OCI-M2 (cell line): Measurements from ENCODE around the gene TLR10.
"Not testable (repeated sequence)": the region's sequence is repeated elsewhere in the genome, so short reads cannot be mapped to it uniquely, and the experiment has no call there.

Experiments
- DNase-seq: peaks from one replicate; lab custom pipeline; 2025; ENCODE audit not compliant: unreplicated experiment; lab: John Stamatoyannopoulos, UW

Gene TLR10, protein sequence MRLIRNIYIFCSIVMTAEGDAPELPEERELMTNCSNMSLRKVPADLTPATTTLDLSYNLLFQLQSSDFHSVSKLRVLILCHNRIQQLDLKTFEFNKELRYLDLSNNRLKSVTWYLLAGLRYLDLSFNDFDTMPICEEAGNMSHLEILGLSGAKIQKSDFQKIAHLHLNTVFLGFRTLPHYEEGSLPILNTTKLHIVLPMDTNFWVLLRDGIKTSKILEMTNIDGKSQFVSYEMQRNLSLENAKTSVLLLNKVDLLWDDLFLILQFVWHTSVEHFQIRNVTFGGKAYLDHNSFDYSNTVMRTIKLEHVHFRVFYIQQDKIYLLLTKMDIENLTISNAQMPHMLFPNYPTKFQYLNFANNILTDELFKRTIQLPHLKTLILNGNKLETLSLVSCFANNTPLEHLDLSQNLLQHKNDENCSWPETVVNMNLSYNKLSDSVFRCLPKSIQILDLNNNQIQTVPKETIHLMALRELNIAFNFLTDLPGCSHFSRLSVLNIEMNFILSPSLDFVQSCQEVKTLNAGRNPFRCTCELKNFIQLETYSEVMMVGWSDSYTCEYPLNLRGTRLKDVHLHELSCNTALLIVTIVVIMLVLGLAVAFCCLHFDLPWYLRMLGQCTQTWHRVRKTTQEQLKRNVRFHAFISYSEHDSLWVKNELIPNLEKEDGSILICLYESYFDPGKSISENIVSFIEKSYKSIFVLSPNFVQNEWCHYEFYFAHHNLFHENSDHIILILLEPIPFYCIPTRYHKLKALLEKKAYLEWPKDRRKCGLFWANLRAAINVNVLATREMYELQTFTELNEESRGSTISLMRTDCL

GRCh38 chr4:38782452-38783108 lies at the start of gene TLR10:
TLR10 (minus strand) TSS chr4:38782990; CDS start chr4:38775590, 7,400 bp downstream.
- no peak for DNase-seq

GRCh38 chr4:38832206-38832605 lies 49.4 kb upstream of the TLR10 start:
- DNase-seq, result no peak

DNA sequence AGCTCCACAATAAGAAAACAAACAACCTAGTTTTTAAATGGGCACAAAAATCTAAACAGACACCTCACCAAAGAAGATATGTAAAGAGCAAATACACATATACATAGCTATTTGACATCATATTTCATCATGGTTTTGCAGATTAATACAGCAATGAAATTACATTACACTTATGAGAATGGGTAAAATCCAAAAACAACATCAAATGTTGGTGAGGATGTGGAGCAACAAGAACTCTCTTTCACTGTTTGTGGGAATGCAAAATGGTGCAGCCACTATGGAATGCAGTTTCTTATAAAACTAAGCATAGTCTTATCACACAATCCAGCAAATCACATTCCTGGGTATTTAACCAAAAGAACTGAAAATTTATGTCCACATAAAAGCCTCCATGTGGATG lies 48.9 kb upstream of the TLR10 start:
- DNase-seq, result no peak

DNA sequence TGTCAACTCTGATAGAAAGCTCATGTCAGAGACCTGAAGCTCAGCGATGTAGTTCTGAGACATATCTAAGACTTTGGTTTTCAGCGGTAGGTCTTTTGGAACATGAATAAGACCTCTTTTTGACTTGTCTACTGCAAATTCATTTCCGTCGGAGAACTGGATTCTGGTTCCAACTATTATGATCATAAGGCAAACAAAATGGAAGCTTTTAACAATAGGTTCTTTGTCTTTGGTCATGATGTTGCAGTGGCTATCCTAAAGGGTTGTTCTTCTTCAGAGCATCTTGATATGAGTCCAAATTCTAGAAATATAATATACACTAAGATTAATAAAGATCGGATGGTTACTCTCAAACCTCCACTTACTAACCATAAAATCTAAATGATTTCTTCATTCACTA lies 46.4 kb upstream of the TLR10 start:
- no peak for DNase-seq

DNA sequence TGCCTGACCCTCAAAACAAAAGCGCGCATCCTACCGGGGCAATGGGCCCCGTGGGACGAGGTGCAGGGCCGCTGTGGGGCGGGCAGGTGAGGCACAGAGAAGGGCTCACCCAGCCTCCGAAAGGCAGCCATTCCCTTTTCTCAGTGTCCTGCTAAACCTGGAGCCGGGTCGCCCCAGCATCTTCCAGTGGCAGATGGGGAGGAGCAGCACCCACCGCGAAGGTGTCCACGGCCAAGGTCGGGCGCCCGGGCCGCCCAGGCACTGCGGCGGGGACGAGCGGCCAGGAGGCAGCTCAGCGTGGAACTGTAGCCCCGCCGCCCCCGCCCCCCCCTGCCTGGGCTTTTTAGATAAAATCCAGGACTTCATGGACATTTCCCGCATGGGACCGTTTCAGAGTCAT lies 41.0 kb upstream of the TLR10 start:
- DNase-seq, result no peak

- DNase-seq, result no peak
Observed at GRCh38 chr4:38822748-38823303, 40.0 kb upstream of the TLR10 start.

DNA sequence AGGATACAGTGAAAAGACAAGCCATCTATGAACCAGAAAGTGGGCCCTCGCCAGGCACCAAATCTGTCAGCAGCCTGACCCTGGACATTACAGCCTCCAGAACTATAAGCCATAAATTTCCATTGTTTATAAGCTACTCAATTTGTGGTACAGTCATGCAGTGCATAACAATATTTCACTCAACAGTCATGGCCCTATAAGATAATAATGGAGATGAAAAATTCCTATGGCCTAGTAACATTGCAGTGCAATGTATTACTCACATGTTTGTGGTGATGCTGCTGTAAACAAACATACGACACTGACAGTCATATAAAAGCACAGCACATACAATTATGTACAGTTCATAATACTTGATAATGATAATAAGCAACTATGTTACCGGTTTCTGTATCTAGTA lies 38.9 kb upstream of the TLR10 start:
- DNase-seq, result no peak

- no peak for DNase-seq
Observed at GRCh38 chr4:38820329-38821061, 37.7 kb upstream of the TLR10 start.

DNA sequence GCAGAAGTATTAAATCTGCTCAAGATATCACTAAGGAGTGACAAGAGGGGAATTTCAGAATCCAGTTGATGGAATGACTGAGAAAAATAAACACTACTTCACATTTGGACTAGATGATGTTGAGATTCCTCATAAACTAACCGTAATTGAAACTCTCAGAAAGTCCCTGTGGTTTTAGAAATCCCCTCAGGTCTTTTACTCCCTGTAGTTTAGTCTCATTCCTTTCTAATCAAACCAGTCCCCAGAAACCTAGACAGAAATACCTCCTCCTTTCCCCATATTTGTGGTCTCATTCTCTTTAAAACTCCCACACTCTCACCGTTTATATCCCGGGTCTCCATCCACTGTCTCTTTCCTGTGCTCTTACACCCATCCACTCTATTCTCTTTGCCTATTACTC lies 36.8 kb upstream of the TLR10 start:
- DNase-seq, result no peak

GRCh38 chr4:38818441-38818976 lies 35.7 kb upstream of the TLR10 start:
- no peak for DNase-seq

DNA sequence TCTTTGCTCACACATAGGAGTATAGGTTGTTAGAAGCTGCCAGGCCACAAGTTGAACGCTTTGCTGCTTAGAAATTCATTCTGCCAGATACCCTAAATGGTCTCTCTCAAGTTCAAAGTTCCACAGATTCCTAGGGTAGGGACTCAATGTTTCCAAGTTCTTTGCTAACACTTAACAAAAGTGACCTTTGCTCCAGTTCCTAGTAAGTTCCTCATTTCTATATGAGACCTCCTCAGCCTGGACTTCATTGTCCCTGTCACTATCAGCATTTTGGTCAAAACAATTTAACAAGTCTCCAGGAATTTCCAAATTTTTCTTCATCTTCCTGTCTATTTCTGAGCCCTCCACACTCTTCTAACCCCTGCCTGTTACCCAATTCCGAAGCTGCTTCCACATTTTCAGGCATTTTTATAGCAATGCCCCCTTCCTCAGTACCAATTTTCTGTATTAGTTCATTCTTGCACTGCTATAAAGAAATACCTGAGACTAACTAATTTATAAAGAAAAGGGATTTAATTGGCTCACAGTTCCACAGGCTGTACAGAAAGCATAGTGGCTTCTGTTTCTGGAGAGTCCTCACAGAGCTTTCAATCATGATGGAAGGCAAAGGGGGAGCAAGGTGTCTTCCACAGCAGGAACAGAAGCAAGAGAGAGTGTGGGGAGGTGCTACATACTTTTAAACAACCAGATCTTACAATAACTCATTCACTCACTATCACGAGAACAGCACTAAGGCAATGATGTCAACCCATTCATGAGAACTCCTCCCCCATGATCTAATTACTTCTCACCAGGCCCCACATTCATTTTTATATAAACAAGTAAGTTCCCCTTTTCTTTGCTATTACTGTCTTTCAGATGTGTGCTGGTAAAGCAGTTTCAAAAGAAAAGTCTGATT lies 33.3 kb upstream of the TLR10 start:
- DNase-seq, result no peak

DNA sequence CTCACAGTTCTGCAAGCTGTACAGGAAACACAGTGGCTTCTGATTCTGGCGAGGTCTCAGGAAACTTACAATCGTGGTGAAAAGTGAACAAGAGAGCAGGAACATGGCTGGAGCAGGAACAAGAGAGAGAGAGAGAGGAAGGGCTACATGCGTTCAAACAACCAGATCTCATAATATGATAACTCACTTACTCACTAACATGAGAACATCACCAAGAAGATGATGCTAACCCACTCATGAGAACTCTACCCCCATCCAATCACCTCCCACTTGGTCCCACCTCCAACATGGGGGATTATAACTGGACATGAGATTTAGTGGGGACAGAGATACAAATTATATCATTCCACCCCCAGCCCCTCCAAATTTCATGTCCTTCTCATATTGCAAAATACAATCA lies 31.6 kb upstream of the TLR10 start:
- no peak for DNase-seq

DNA sequence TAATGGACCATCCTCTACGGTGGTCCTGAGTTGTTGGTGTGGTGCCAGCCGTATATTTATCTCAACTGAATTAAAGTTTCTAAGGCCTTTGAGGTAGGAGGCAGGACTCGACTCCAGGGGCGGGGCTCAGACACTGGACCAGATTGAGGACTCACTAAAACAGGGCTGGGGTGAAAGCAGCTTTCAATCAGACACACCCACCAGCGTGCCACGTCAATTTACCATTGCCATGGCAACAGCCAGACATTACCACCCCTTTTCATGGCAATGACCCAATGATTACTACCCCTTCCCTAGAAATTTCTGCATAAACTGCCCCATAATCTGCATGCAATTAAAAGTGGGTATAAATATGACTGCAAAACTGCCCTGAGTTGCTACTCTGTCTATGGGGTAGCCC lies 28.5 kb upstream of the TLR10 start:
- no peak for DNase-seq

- DNase-seq, result not testable (repeated sequence)
Observed at GRCh38 chr4:38807462-38807861, 24.7 kb upstream of the TLR10 start.

- DNase-seq, result not testable (repeated sequence)
Observed at GRCh38 chr4:38806251-38806650, 23.5 kb upstream of the TLR10 start.

DNA sequence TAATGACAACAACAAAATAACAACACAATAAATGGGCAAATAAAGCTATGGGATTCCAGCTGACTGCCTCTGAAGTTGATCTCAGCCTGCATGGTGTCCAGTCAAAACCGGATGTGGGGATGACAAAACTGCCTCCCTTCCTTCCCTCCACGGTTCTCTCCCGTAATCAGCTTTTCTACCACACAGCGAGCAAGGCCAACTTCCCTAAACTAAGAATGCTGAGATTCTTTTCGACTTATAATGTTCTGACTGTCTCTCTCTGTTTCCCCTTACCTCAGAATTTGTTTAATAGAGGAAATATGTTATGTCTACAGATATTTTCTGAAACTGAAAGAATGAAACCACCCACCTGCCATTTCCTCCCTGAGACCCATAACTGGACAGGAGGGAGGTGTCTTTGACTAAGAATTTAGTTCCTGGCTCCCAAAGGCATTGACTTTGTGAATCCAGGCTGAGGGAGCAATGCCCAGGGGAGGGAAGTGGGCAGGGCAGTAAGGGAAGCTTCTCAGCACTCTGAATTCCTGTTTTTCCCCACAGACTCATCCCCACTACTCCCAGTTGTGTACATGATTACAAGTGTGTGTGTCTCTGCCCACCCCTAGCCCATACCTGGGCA lies 22.8 kb upstream of the TLR10 start:
- no peak for DNase-seq

DNA sequence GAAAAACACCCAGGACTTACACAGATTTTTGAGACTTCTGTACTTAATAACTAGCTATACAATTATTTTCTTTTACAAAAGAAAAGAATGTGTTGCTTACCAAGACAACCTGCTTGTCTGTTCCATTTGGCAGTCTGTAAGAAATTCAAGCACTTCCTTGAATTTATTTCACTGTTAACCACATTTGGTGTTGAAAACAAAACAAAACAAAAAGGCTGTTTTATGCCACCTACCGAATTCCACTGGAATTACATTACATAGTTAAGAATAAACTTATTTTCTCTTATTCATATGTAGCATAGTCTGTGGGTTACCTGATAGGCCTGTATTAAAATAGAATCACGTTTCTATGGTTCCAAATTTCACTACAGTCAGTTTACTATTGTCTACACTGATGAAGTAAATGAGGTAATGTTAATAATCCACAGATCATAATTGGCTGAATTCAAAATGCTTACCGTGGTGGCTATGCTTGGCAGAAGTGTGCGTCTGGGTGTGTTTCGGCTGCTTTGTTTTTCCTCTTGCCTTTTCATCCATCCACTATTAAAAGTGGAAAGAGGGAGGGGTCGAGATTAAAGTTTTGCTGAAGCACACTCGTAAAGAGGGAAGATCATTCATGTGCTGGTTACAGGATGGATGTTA lies 22.0 kb upstream of the TLR10 start, which contains the start of gene TLR1:
Gene TLR1, minus strand, starts transcription at position 138 of the 642 bp plus-strand sequence. CDS start 5,960 bp downstream, outside the sequence.
- DNase-seq, result no peak
